Keratinocyte (primary cell): Measurements from ENCODE around the gene NT5C. TPM values are rescaled to one million over a fixed set of nuclear protein-coding genes. Genes with fewer than 3 reads are reported as not detected.

Experiments used
- DNase-seq: peaks from one replicate; pipeline ENCODE4 v3.0.0-alpha.2; 2011; ENCODE audit warnings: low read depth, missing footprints, low spot score
- FAIRE-seq: peaks from 2 replicates; lab custom pipeline; 2011; peaks lifted over from hg19 to GRCh38; lab: Jason Lieb, UNC
- H2AFZ ChIP-seq: 2 replicates; pipeline ENCODE4 v1.6.0; 2012; ENCODE audit warnings: low read length, control low read depth, inconsistent platforms; ENCODE audit not compliant: control insufficient read depth
- H3K27ac ChIP-seq: 2 replicates; pipeline ENCODE4 v1.5.1; 2011; ENCODE audit warnings: low read length; ENCODE audit not compliant: control insufficient read depth, insufficient read depth
- H3K27me3 ChIP-seq: 3 replicates; pipeline ENCODE4 v1.6.0; 2011; ENCODE audit warnings: low read length; ENCODE audit not compliant: control insufficient read depth, insufficient read depth; ENCODE audit errors: extremely low read depth
- H3K36me3 ChIP-seq, 2 experiments: 2 replicates in 1 of 2; 3 replicates in 1 of 2; pipeline ENCODE4 v1.5.1; 2011; ENCODE audit warnings: low read length in 2 of 2, mild to moderate bottlenecking in 1 of 2; ENCODE audit not compliant: control insufficient read depth in 2 of 2, insufficient read depth in 2 of 2; ENCODE audit errors: extremely low read depth in 1 of 2
- H3K4me1 ChIP-seq: 3 replicates; pipeline ENCODE4 v1.5.1; 2011; ENCODE audit warnings: low read length; ENCODE audit not compliant: control insufficient read depth, insufficient read depth; ENCODE audit errors: extremely low read depth
- H3K4me2 ChIP-seq: 3 replicates; pipeline ENCODE4 v1.6.0; 2011; ENCODE audit warnings: low read depth, low read length; ENCODE audit not compliant: control insufficient read depth, insufficient read depth; ENCODE audit errors: extremely low read depth
- H3K4me3 ChIP-seq, 3 experiments: fragments of 200-600 bp in 1 of 3; sonication (generic) in 1 of 3; 2 replicates in 2 of 3; 3 replicates in 1 of 3; pipeline ENCODE4 v1.5.1; 2011 to 2016; ENCODE audit warnings: low read length in 3 of 3, mild to moderate bottlenecking in 3 of 3, control low read depth in 2 of 3, inconsistent platforms in 1 of 3, low read depth in 1 of 3, mixed read lengths in 1 of 3, mixed run types in 1 of 3, moderate library complexity in 1 of 3; ENCODE audit not compliant: control insufficient read depth in 2 of 3, insufficient read depth in 2 of 3; ENCODE audit errors: extremely low read depth in 1 of 3
- H3K79me2 ChIP-seq: 2 replicates; pipeline ENCODE4 v1.6.0; 2012; ENCODE audit warnings: low read length; ENCODE audit not compliant: control insufficient read depth, insufficient read depth
- H3K9ac ChIP-seq: 3 replicates; pipeline ENCODE4 v1.6.0; 2011; ENCODE audit warnings: low read length; ENCODE audit not compliant: control insufficient read depth, insufficient read depth; ENCODE audit errors: extremely low read depth
- H3K9me1 ChIP-seq: 3 replicates; pipeline ENCODE4 v1.6.0; 2011; ENCODE audit warnings: low read length; ENCODE audit not compliant: control insufficient read depth, insufficient read depth; ENCODE audit errors: extremely low read depth
- H3K9me3 ChIP-seq: 2 replicates; pipeline ENCODE4 v1.5.1; 2012; ENCODE audit warnings: low read depth, low read length; ENCODE audit not compliant: control insufficient read depth
- H4K20me1 ChIP-seq: 3 replicates; pipeline ENCODE4 v1.6.0; 2011; ENCODE audit warnings: low read length; ENCODE audit not compliant: control insufficient read depth, insufficient read depth; ENCODE audit errors: extremely low read depth
- CTCF ChIP-seq, 3 experiments: IDR thresholded peaks in 1 of 3; conservative IDR thresholded peaks in 1 of 3; optimal IDR thresholded peaks in 1 of 3; 2 replicates in 2 of 3; 3 replicates in 1 of 3; pipeline versions ENCODE3 to v1.5.1; 2011; ENCODE audit warnings: low read length in 3 of 3, mild to moderate bottlenecking in 3 of 3, moderate library complexity in 2 of 3, control low read depth in 1 of 3, inconsistent platforms in 1 of 3; ENCODE audit not compliant: insufficient read depth in 2 of 3; ENCODE audit errors: extremely low read depth in 1 of 3
- EZH2 ChIP-seq: IDR thresholded peaks from one replicate; pipeline ENCODE4 v1.6.1; 2012; ENCODE audit warnings: inconsistent platforms, mild to moderate bottlenecking, low read length, moderate library complexity
- dilution Hi-C: fragments of 300-500 bp; cut with MboI; formaldehyde crosslinking; loops from one replicate; pipeline ENCODE4 v1.7.0; 2020; ENCODE audit warnings: low sequenced_read_pairs; ENCODE audit not compliant: extremely low pct_ligation_motif_present
- polyA plus RNA-seq, 5 experiments: library from polyadenylated mRNA; depleted of rRNA in 3 of 5; stranded (reverse) in 3 of 5; stranded (forward) in 1 of 5; unstranded in 1 of 5; fragments of >200 nt; gene quantifications; 1 replicate in 1 of 5; 2 replicates in 3 of 5; 3 replicates in 1 of 5; pipeline versions ENCODE4 v1.2.1 to v1.2.3, GENCODE V29; 2011 to 2012; ENCODE audit warnings: missing spikeins in 2 of 5, low read depth in 1 of 5, low replicate concordance in 1 of 5

The NT5C gene
- polyA plus RNA-seq, 1 donor (not counting 4 experiments of a cell fraction or from before 2014, with no cell fraction given): 29.9 TPM

DNA sequence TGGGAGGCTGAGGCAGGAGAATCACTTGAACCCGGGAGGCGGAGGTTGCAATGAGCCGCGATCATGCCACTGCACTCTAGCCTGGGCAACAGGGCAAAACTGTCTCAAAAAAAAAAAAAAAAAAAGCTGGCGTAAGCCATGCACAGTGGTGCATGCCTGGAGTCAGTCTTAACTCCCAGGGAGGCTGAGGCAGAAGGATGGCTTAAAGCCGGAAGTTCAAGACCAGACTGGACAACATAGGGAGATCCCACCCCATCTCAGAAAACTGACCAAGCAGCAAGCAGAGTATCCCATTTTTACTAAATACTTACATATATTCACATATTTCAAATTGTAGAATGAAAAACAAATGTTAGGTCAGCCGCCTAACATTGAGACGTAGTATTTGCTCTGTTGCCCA lies 4.6 kb downstream of the NT5C start:
- FAIRE-seq: no peak
- Histone ChIP-seq H3K4me2 (no peak overlapping the region), H3K9me1 (no peaks in the 10 kb centered on the region), H3K36me3 (peaks cover 12 to 18% of the 10 kb centered on the region in 2 experiments), H3K27me3 (no peaks in the 10 kb centered on the region), H3K9ac (no peak overlapping the region), H4K20me1 (no peaks in the 10 kb centered on the region), H3K9me3 (no peaks in the 10 kb centered on the region), H3K4me3 (no peak overlapping the region), H3K79me2 (peaks cover 7% of the 10 kb centered on the region), H3K4me1 (peaks cover 30% of the 10 kb centered on the region), H2AFZ (no peak overlapping the region), H3K27ac (no peak overlapping the region)
- no peak for DNase-seq
- dilution Hi-C loops: no loop called here
- TF ChIP-seq CTCF (optimal IDR thresholded peaks at IDR 0.05 in 1 of 3, IDR thresholded peaks at IDR 0.05 in 1 of 3, conservative IDR thresholded peaks at IDR 0.05 in 1 of 3; ENCODE audit: extremely low read depth in 1 of 3, insufficient read depth in 2 of 3, low read length in 3 of 3) (no peak), EZH2 (no peak)

- no peaks in the 10 kb centered on the region for H4K20me1 ChIP-seq
- FAIRE-seq (no peak), DNase-seq (no peak)
- peaks cover 15 to 18% of the 10 kb centered on the region in 2 experiments for H3K36me3 ChIP-seq
- H3K27me3 ChIP-seq: no peaks in the 10 kb centered on the region
- H3K27ac ChIP-seq: no peak overlapping the region
- H3K9me3 ChIP-seq: no peaks in the 10 kb centered on the region
- H3K4me1 ChIP-seq: peaks cover 28% of the 10 kb centered on the region
- no peak overlapping the region for H3K4me3 ChIP-seq
- dilution Hi-C loops: no loop called here
- TF ChIP-seq EZH2 (no peak), CTCF (optimal IDR thresholded peaks at IDR 0.05 in 1 of 3, IDR thresholded peaks at IDR 0.05 in 1 of 3, conservative IDR thresholded peaks at IDR 0.05 in 1 of 3; ENCODE audit: extremely low read depth in 1 of 3, insufficient read depth in 2 of 3, low read length in 3 of 3) (no peak)
- H3K9me1 ChIP-seq: no peaks in the 10 kb centered on the region
- peaks cover 5% of the 10 kb centered on the region for H3K79me2 ChIP-seq
- H2AFZ ChIP-seq: no peak overlapping the region
- no peak overlapping the region for H3K4me2 ChIP-seq
- H3K9ac ChIP-seq: no peak overlapping the region
Observed at GRCh38 chr17:75125984-75126383, 5.6 kb downstream of the NT5C start.
